Coronary artery (tissue), 2 donors: Measurements from ENCODE around the gene RCBTB1.
"Not testable (repeated sequence)": the region's sequence is repeated elsewhere in the genome, so short reads cannot be mapped to it uniquely, and the experiment has no call there.

Experiments
- DNase-seq: peaks from one replicate; pipeline ENCODE4 v3.0.0-alpha.2; 2017; ENCODE audit warnings: low spot score
- H3K27ac ChIP-seq, 2 donors: fragments of 200-600 bp; sonication (generic); one replicate each; pipeline ENCODE4 v1.5.1; 2016 to 2019
- H3K4me3 ChIP-seq: fragments of 200-600 bp; sonication (generic); 2 replicates; pipeline ENCODE4 v1.5.1; 2016; ENCODE audit warnings: mild to moderate bottlenecking, moderate library complexity
- TF ChIP-seq, protein P1 (sequence below): fragments of 200-600 bp; sonication (generic); IDR thresholded peaks from one replicate; pipeline ENCODE4 v1.5.1; 2019; ENCODE audit warnings: antibody characterized with exemption

Gene RCBTB1

DNA sequence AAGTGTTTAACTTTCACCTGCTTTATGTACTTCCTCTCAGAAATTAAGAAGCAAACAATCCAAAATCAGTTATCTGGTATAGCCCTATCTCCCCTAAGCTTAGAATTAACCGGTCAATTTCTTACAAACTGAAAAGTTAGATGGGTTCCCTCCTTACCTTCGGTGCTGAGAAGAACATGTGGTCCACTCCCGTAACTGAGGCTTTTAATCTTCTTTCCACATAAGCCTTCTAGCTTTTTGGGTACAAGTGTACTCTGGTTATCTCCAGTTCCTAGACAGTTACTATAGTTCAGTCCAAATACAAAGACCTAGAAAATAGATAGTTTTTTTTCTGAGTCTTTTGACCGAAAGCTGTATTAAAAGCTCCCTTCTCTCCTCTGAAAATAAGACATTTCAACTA lies 18.9 kb downstream of the RCBTB1 start:
- H3K27ac ChIP-seq: no peak overlapping the region
- no peak overlapping the region for H3K4me3 ChIP-seq
- no peak for DNase-seq
- TF ChIP-seq, protein P1, sequence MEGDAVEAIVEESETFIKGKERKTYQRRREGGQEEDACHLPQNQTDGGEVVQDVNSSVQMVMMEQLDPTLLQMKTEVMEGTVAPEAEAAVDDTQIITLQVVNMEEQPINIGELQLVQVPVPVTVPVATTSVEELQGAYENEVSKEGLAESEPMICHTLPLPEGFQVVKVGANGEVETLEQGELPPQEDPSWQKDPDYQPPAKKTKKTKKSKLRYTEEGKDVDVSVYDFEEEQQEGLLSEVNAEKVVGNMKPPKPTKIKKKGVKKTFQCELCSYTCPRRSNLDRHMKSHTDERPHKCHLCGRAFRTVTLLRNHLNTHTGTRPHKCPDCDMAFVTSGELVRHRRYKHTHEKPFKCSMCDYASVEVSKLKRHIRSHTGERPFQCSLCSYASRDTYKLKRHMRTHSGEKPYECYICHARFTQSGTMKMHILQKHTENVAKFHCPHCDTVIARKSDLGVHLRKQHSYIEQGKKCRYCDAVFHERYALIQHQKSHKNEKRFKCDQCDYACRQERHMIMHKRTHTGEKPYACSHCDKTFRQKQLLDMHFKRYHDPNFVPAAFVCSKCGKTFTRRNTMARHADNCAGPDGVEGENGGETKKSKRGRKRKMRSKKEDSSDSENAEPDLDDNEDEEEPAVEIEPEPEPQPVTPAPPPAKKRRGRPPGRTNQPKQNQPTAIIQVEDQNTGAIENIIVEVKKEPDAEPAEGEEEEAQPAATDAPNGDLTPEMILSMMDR: no peak

DNA sequence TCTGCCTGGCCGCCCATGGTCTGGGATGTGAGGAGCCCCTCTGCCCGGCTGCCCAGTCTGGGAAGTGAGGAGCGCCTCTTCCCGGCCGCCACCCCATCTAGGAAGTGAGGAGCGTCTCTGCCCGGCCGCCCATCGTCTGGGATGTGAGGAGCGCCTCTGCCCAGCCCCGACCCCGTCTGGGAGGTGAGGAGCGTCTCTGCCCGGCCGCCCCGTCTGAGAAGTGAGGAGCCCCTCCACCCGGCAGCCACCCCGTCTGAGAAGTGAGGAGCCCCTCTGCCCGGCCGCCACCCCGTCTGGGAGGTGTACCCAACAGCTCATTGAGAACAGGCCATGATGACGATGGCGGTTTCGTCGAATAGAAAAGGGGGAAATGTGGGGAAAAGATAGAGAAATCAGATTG lies 19.9 kb downstream of the RCBTB1 start:
- not testable (repeated sequence) for H3K27ac ChIP-seq, DNase-seq, H3K4me3 ChIP-seq

DNA sequence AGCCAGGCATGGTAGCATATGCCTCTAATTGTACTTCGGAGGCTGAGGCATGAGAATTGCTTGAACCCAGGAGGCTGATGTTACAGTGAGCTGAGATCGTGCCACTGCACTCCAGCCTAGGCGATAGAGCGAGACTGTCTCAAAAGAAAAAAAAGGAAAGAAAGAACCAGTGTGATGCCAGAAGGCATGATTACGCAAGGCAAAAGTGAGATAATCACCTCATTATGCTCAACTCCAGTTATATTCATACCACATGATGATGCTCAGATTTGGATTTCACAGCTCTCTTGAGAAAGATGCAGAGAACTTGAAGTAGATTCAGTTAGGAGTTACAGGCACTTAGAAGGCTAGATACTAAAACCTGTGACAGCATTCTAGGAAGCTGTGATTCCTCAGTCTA lies 21.8 kb downstream of the RCBTB1 start:
- TF ChIP-seq, protein P1: no peak
- DNase-seq: no peak
- Histone ChIP-seq H3K27ac (no peak overlapping the region), H3K4me3 (no peak overlapping the region)

DNA sequence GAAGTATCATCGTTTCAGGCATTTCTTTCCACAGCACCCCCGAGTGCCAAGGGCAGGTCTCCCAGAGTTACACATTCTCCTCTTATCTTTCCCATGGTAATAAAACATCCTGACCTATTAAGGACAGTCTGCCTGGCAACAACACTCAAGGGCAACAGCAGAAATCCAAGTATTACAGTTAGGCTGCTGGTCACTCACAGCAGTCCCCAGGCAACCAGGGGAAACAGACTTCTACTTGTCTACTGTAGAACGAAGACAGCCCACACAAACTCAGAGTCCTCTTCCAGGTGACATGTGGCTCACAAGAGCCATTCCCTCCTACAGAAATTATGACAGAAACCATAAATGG lies 24.3 kb downstream of the RCBTB1 start:
- TF ChIP-seq, protein P1: no peak
- DNase-seq: no peak
- no peak overlapping the region for H3K27ac ChIP-seq
- H3K4me3 ChIP-seq: no peak overlapping the region

DNA sequence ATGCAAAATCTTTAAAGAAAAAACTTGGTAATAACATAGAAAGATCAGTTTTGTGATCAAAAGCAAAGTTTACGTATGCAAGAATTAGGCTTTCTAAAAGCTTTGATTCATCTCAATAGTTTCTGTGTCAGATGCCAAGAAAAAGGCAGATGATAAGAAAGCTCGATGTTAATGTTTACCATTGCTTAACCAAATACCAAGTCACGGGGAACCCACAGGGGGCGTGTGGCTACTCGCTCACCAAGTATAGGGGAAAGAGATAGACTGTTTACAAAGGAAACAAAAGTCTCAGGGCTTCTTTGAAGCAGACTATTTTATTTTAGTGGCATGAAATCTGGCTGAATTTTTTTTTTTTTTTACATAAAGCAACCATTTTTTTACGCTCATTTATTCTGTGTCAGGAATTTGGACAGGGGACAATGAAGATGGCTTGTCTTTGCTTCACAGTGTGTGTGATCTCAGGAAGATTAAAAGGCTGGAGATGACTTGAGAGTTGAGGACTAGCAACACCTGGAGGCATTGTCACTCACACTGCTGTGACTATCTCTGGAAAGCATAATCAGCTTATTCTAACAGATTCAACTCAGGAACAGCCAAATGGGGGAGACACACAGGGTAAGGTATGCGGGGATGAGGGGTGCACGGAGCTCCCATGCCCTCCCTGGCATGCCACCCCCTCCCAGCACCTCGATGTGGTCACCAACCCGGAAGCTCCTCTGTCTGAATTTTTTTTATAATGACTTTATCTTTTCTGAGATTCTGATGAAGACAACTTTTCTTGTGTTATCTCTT lies 24.9 kb downstream of the RCBTB1 start:
- Histone ChIP-seq H3K4me3 (no peak overlapping the region), H3K27ac (no peak overlapping the region)
- TF ChIP-seq, protein P1: no peak
- DNase-seq: no peak

DNA sequence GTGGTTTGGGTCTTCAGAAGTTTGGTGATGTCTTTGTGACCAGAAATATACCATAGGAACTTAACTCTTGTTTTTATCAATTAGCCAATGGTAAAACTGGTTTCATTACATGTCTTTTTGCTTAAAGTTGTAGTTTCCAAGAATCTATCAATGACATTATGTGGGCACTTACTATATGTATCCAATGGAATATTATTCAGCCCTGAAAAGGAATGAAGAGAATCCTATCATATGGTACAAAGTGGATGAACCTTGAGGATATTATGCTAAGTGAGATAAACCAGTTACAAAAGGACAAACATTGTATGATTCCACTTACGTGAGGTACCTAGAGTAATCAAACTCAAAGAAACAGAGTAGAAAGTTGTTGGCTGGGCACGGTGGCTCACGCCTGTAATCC lies 26.4 kb downstream of the RCBTB1 start:
- Histone ChIP-seq H3K4me3 (no peak overlapping the region), H3K27ac (no peak overlapping the region)
- DNase-seq: no peak
- TF ChIP-seq, protein P1: no peak

DNA sequence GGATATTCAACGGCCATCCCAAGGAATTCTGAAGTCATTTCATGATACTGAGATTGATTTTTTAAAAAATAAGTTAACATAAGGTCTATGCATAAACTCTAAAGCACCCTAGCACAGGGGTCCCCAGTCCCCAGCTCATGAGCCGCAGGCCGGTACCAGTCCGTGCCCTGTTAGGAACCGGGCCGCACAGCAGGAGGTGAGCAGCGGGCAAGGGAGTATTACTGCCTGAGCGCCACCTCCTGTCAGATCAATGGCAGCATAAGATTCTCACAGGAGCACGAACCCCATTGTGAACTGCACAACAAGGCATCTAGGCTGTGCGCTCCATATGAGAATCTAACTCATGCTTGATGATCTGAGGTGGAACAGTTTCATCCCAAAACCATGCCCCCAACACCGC lies 31.0 kb downstream of the RCBTB1 start:
- no peak overlapping the region for H3K27ac ChIP-seq
- H3K4me3 ChIP-seq: no peak overlapping the region
- TF ChIP-seq, protein P1: no peak
- DNase-seq: no peak
